Mesendoderm (in vitro differentiated cells): ENCODE measurements around the gene MSRB3.
"Not testable (repeated sequence)": the region's sequence is repeated elsewhere in the genome, so short reads cannot be mapped to it uniquely, and the experiment has no call there.

ENCODE experiments used
- DNase-seq: peaks from one replicate; pipeline ENCODE4 v3.0.0; 2013
- H2AK5ac ChIP-seq: 2 replicates; pipeline ENCODE4 v1.6.1; 2013; ENCODE audit warnings: low read length, inconsistent platforms
- H2BK120ac ChIP-seq: 2 replicates; pipeline ENCODE4 v1.6.1; 2013; ENCODE audit warnings: low read depth, mild to moderate bottlenecking, low read length, moderate library complexity, mixed read lengths
- H2BK15ac ChIP-seq: replicated peaks from 2 replicates; pipeline ENCODE4 v1.6.1; 2013; ENCODE audit warnings: low read depth, mild to moderate bottlenecking, moderate library complexity
- H2BK5ac ChIP-seq: 2 replicates; pipeline ENCODE4 v1.6.1; 2013; ENCODE audit warnings: low read length, inconsistent platforms
- H3K18ac ChIP-seq: 2 replicates; pipeline ENCODE4 v1.6.1; 2013; ENCODE audit warnings: mild to moderate bottlenecking, low read length, mixed read lengths
- H3K23ac ChIP-seq: one replicate; pipeline ENCODE4 v1.6.1; 2013; ENCODE audit warnings: low read length
- H3K27ac ChIP-seq: 2 replicates; pipeline ENCODE4 v1.5.1; 2013; ENCODE audit warnings: low read depth, mild to moderate bottlenecking, inconsistent platforms, low read length, moderate library complexity
- H3K27me3 ChIP-seq: 2 replicates; pipeline ENCODE4 v1.6.1; 2013; ENCODE audit warnings: low read length, control low read depth, mild to moderate bottlenecking, inconsistent platforms; ENCODE audit not compliant: insufficient read depth, poor library complexity
- H3K36me3 ChIP-seq: 2 replicates; pipeline ENCODE4 v1.6.1; 2013; ENCODE audit warnings: low read length, inconsistent platforms; ENCODE audit not compliant: control insufficient read depth, insufficient read depth
- H3K4ac ChIP-seq: one replicate; pipeline ENCODE4 v1.6.1; 2013; ENCODE audit warnings: low read depth, mild to moderate bottlenecking, low read length, moderate library complexity
- H3K4me1 ChIP-seq: 2 replicates; pipeline ENCODE4 v1.6.1; 2013; ENCODE audit warnings: low read depth, low read length, inconsistent platforms; ENCODE audit not compliant: control insufficient read depth
- H3K4me2 ChIP-seq: 2 replicates; pipeline ENCODE4 v1.6.1; 2013; ENCODE audit warnings: low read length
- H3K4me3 ChIP-seq: 2 replicates; pipeline ENCODE4 v1.5.1; 2013; ENCODE audit warnings: mild to moderate bottlenecking, low read length
- H3K56ac ChIP-seq: one replicate; pipeline ENCODE4 v1.6.1; 2013; ENCODE audit warnings: low read length
- H3K79me1 ChIP-seq: 2 replicates; pipeline ENCODE4 v1.6.1; 2013; ENCODE audit warnings: low read length, inconsistent platforms
- H3K79me2 ChIP-seq: 2 replicates; pipeline ENCODE4 v1.6.1; 2013; ENCODE audit warnings: mild to moderate bottlenecking, low read length; ENCODE audit not compliant: control insufficient read depth, insufficient read depth
- H3K9ac ChIP-seq: 2 replicates; pipeline ENCODE4 v1.6.1; 2013; ENCODE audit warnings: low read length, inconsistent platforms
- H4K5ac ChIP-seq: one replicate; pipeline ENCODE4 v1.6.1; 2013; ENCODE audit warnings: low read length
- H4K8ac ChIP-seq: one replicate; pipeline ENCODE4 v1.6.1; 2013; ENCODE audit warnings: low read depth, mild to moderate bottlenecking, control low read depth, low read length, moderate library complexity
- WGBS: extraction: QIAGEN DNeasy Blood & Tissue Kit; methylation state at CpG from one replicate; pipeline ENCODE4 v1.1.7; 2013; ENCODE audit warnings: low lambda C conversion rate, missing lambda C conversion rate; ENCODE audit not compliant: insufficient coverage; ENCODE audit errors: extremely low coverage; 5-methylcytosine and 5-hydroxymethylcytosine counted together

MSRB3 gene

GRCh38 chr12:65308601-65309071 lies 30.2 kb downstream of the MSRB3 start:
- no CpG with 5 or more reads among the region's 3 CpGs for WGBS
- H3K4me2 ChIP-seq = no peak overlapping the region

GRCh38 chr12:65311260-65311659 lies 32.8 kb downstream of the MSRB3 start:
- no peak overlapping the region for H3K27ac ChIP-seq
- no peak for DNase-seq

More at GRCh38 chr12:65308601-65309071, 30.2 kb downstream of the MSRB3 start:
- no peaks in the 10 kb centered on the region for H3K27me3 ChIP-seq
- H3K79me2 ChIP-seq = no peaks in the 10 kb centered on the region
- H3K4me1 ChIP-seq = no peaks in the 10 kb centered on the region
- no peak overlapping the region for H3K27ac ChIP-seq
- H3K4ac ChIP-seq = no peak overlapping the region
- DNase-seq = no peak
- H3K36me3 ChIP-seq = no peaks in the 10 kb centered on the region
- no peak overlapping the region for H4K8ac ChIP-seq
- no peak overlapping the region for H3K18ac ChIP-seq
- no peak overlapping the region for H2BK120ac ChIP-seq
- H3K79me1 ChIP-seq = no peaks in the 10 kb centered on the region
- H4K5ac ChIP-seq = no peak overlapping the region
- H3K9ac ChIP-seq = no peak overlapping the region
- H3K23ac ChIP-seq = no peak overlapping the region
- H2BK15ac ChIP-seq = no peak overlapping the region
- no peak overlapping the region for H3K56ac ChIP-seq
- no peak overlapping the region for H2BK5ac ChIP-seq
- H2AK5ac ChIP-seq = no peak overlapping the region
- no peak overlapping the region for H3K4me3 ChIP-seq

GRCh38 chr12:65313719-65314317 lies 35.3 kb downstream of the MSRB3 start:
- Histone ChIP-seq H3K4me3 (no peak overlapping the region), H3K27me3 (no peaks in the 10 kb centered on the region), H2BK120ac (no peak overlapping the region), H3K4ac (no peak overlapping the region), H4K5ac (no peak overlapping the region), H3K9ac (no peak overlapping the region), H2BK15ac (no peak overlapping the region), H3K18ac (no peak overlapping the region), H3K4me2 (no peak overlapping the region), H3K36me3 (no peaks in the 10 kb centered on the region), H2AK5ac (no peak overlapping the region), H3K79me2 (no peaks in the 10 kb centered on the region), H3K79me1 (no peaks in the 10 kb centered on the region), H3K56ac (no peak overlapping the region), H3K27ac (no peak overlapping the region), H2BK5ac (no peak overlapping the region), H3K4me1 (no peaks in the 10 kb centered on the region), H3K23ac (no peak overlapping the region), H4K8ac (no peak overlapping the region)
- DNase-seq = peak; percentile 10
- WGBS = no CpG with 5 or more reads among the region's 2 CpGs

More at GRCh38 chr12:65311260-65311659, 32.8 kb downstream of the MSRB3 start:
- Histone ChIP-seq H3K56ac (no peak overlapping the region), H3K18ac (no peak overlapping the region), H4K5ac (no peak overlapping the region), H3K4me2 (no peak overlapping the region), H3K79me2 (no peaks in the 10 kb centered on the region), H3K4me3 (no peak overlapping the region), H2BK15ac (no peak overlapping the region), H3K36me3 (no peaks in the 10 kb centered on the region), H3K4me1 (no peaks in the 10 kb centered on the region), H3K27me3 (no peaks in the 10 kb centered on the region), H2BK5ac (no peak overlapping the region), H2AK5ac (no peak overlapping the region), H4K8ac (no peak overlapping the region), H3K4ac (no peak overlapping the region), H3K9ac (no peak overlapping the region), H3K23ac (no peak overlapping the region), H3K79me1 (no peaks in the 10 kb centered on the region), H2BK120ac (no peak overlapping the region)
- WGBS = no CpG with 5 or more reads among the region's 1 CpG

GRCh38 chr12:65315238-65315637 lies 36.8 kb downstream of the MSRB3 start:
- H3K4me3 ChIP-seq, H3K27me3 ChIP-seq, H2AK5ac ChIP-seq, H2BK5ac ChIP-seq, H2BK120ac ChIP-seq, H3K18ac ChIP-seq, H3K27ac ChIP-seq, H3K79me2 ChIP-seq, H3K56ac ChIP-seq, H3K9ac ChIP-seq, H4K8ac ChIP-seq, DNase-seq, H3K23ac ChIP-seq, H2BK15ac ChIP-seq, H3K36me3 ChIP-seq, H3K4me2 ChIP-seq, H3K4ac ChIP-seq, H4K5ac ChIP-seq, H3K4me1 ChIP-seq, H3K79me1 ChIP-seq: not testable (repeated sequence)
- 100% methylated on average over 2 of the region's 12 CpGs for WGBS

- no CpG with 5 or more reads among the region's 4 CpGs for WGBS
- Histone ChIP-seq H2AK5ac (no peak overlapping the region), H3K56ac (no peak overlapping the region), H2BK5ac (no peak overlapping the region), H2BK15ac (no peak overlapping the region), H3K4me2 (no peak overlapping the region), H2BK120ac (no peak overlapping the region), H3K9ac (no peak overlapping the region), H4K8ac (no peak overlapping the region), H3K23ac (no peak overlapping the region), H3K27ac (no peak overlapping the region), H3K79me1 (no peaks in the 10 kb centered on the region), H3K4me1 (no peaks in the 10 kb centered on the region), H3K4ac (no peak overlapping the region), H3K27me3 (no peaks in the 10 kb centered on the region), H4K5ac (no peak overlapping the region), H3K36me3 (no peaks in the 10 kb centered on the region), H3K4me3 (no peak overlapping the region), H3K18ac (no peak overlapping the region), H3K79me2 (no peaks in the 10 kb centered on the region)
- DNase-seq = no peak
Observed at GRCh38 chr12:65318186-65318685, 39.8 kb downstream of the MSRB3 start.
